GM21515 (cell line): Measurements from ENCODE around the gene ANLN.
"Not testable (repeated sequence)": the region's sequence is repeated elsewhere in the genome, so short reads cannot be mapped to it uniquely, and the experiment has no call there.

Experiments
- ATAC-seq: cut with Tn5 transposase; IDR thresholded peaks from one replicate; pipeline ENCODE4 v1.9.1; 2021; ENCODE audit not compliant: unreplicated experiment

ANLN gene

DNA sequence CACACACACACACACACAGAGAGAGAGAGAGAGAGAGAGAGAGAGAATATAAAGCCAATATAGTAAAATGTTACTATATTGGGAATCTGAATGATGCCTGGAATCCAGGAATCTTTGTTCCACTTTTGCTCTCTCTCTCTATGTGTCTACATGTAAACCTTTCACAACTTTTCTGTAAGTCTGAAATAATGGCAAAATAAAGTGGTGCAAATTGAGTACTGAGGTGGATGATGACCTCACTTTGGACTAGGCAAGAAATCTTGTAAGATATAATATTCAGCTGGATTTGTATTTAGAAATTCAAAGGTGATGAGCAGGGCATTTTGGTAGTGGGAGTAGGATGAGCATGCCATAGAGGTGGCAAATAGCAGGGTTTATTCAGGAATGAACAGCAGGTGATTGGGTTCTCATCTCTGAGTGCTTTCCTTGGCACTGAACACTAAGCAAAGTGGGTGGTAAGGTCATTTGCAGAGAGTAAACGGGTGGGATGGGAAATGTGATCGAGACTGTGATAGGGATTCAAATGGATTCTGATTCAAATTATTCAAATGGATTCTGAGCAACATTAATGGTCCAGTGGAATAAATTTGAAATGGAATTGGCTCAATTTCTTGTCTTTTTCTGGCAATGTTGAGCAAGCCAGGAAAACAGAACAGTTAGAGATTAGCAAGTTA, 9.7 kb upstream of the ANLN start:
- ATAC-seq: no peak

- ATAC-seq: no peak
Measured at GRCh38 chr7:36381056-36381455, 8.6 kb upstream of the ANLN start.

GRCh38 chr7:36383284-36383683, 6.4 kb upstream of the ANLN start:
- not testable (repeated sequence) for ATAC-seq

GRCh38 chr7:36385646-36386045, 4.0 kb upstream of the ANLN start:
- ATAC-seq: not testable (repeated sequence)

DNA sequence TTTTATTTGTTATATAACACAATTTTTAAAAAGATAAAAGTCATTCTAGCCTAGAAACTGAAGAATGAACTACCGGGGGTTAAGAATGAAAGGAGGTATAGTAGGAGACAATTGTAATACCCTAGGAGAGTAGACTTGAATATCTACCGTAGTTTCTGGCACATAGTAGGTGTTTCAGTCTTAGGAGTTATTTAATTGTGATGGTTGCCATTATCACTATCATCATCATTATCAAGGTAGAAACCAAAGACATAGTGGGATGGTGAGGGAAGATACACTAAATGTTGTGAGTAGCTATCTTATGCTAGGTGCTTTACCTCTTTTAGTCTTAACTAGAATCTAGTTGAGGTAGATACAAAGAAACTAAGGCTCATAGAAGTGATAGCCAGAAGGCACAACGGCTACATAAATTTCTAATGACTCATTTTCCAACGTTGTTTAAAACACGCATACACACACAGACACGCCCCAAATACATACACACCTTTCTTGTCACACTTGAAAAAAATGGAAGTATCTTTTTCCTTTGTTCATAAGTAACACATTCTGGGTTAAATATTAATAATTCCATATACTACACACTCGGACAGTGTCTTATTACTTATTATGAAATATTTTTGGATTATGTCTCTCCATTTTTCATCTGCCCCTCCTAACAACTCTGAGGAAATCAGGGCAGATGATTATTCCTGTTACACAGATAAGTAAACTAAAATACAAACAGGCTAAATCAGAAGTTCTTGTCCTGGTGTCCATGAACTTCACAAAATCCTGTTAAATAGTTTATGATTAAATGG, 2.0 kb upstream of the ANLN start:
- ATAC-seq: no peak

DNA sequence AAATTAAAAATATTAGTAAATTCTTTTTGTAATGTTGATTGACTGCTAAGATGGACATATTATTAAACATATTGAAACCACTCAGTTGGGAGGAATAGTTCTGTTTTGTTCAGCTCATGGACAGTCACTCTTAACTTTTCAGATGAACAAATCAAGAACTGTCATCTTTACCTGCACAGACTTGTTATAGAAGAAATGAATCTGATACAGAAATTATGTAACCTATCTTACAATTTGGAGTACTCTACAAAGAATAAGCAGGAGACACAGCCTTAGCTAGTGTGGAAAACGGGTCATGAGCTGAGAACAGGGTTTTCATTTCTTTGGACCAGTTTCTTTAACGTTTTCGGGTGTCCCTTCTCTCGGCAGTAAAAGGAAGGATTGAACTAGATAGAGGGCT, 1.2 kb upstream of the ANLN start:
- ATAC-seq: no peak

- peak; percentile 32 for ATAC-seq
Measured at GRCh38 chr7:36390199-36391090, 783 bp downstream of the ANLN start.

GRCh38 chr7:36391436-36392198, 2.0 kb downstream of the ANLN start:
- peak; percentile 36 for ATAC-seq

GRCh38 chr7:36393826-36394225, 4.2 kb downstream of the ANLN start:
- ATAC-seq: no peak

DNA sequence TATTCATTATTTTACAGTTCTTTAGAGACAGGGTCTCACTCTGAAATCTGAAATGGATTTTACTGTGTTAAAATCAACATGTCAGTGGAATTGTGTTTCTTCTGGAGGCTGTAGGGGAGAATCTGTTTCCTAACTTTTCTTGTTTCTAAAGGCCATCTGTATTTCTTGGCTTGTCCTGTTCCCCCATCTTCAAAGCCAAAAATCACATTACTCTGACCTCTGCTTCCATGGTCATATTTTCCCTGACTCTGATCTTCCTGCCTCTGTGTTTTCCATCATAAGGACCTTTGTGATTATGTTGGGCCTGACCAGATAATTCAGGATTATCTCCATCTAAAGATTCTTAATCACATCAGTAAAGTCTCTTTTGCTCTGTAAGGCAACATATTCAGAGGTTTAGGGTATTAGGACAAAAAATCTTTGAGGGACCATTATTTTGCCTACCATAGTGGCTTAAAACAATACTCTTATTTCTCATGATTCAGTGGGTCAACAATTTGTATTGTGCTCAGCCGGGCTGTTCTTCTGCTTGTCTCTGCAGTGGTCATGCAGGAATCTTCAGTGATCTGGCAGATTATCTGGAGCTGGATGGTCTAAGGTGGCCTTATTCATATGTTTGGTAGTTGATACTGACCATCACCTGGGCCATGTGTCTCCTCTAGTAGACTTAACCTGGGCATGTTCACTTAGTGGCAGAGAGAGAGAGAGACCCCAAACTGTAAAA, 5.7 kb downstream of the ANLN start:
- no peak for ATAC-seq

- no peak for ATAC-seq
Measured at GRCh38 chr7:36396150-36396549, 6.5 kb downstream of the ANLN start.

GRCh38 chr7:36400036-36400435, 10.4 kb downstream of the ANLN start:
- ATAC-seq: no peak

GRCh38 chr7:36400606-36401005, 10.9 kb downstream of the ANLN start:
- ATAC-seq: no peak

DNA sequence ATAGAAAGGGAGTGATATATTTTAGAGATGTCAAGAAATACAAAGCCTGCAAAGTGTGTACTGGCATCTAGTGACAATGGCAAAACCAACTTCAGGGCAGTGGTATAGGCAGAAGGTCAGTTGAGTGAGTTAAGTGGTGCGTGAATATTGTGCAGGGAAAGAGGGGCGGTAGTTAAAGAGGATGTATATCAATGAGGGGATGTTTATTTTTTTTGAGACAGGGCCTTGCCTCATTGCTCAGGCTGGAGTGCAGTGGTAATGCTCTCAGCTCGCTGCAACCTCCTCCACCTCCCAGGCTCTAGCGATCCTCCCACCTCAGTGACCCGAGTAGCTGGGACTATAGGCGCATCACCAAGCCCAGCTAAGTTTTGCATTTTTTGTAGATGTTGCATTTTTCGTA, 13.8 kb downstream of the ANLN start:
- ATAC-seq: no peak

DNA sequence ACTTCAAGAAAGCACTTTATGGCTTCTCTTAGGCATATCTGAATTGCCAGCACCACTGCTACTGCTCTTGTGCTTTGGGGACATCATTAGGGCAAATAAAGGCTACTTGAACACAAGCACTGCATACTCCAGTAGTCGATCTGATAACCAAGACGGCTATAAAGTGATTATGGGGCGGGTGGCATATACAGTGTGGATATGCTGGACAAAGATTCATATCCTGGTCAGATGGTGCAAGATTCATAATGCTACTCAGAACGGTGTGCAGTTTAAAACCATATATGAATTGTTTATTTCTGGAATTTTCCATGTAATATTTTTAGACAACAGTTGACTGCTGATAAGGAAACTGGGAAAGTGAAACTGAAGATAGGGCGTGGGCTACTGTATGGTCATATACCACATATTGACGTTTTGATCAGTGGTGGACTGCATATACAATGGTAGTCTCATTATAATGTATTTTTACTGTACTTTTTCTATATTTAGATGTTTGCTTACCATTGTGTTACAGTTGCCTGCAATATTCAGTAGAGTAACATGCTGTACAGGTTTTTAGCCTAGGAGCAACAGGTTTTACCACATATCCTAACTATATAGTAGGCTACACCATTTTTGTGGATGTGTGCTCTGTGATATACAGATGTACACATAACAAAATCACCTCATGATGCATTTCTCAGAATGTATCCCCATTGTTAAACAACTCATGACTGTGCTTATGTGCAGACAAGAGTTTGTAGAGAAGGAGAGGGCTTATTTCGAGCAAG, 15.2 kb downstream of the ANLN start:
- no peak for ATAC-seq

DNA sequence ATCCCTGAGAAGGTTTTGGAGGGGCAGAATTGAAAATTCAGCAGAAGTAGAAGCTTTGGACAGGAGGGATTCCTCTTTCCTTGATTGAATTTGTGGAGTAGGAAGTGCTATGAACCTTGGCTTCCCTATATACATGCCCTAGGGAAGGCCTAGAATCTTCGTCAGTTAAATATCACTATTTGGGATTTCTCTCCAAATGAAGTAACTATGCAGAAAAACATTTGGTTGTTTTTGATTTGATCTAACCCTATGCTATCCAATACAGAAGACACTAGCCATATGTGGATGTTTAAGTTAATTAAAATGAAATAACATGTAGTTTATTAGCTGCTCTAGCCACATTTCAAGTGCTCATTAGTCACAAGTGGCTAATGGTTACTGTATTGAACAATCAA, 15.7 kb downstream of the ANLN start:
- no peak for ATAC-seq

DNA sequence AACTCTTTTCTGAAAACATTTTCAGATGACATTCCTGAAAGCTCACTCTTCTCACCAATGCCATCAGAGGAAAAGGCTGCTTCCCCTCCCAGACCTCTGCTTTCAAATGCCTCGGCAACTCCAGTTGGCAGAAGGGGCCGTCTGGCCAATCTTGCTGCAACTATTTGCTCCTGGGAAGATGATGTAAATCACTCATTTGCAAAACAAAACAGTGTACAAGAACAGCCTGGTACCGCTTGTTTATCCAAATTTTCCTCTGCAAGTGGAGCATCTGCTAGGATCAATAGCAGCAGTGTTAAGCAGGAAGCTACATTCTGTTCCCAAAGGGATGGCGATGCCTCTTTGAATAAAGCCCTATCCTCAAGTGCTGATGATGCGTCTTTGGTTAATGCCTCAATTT, 16.5 kb downstream of the ANLN start:
- ATAC-seq: no peak

DNA sequence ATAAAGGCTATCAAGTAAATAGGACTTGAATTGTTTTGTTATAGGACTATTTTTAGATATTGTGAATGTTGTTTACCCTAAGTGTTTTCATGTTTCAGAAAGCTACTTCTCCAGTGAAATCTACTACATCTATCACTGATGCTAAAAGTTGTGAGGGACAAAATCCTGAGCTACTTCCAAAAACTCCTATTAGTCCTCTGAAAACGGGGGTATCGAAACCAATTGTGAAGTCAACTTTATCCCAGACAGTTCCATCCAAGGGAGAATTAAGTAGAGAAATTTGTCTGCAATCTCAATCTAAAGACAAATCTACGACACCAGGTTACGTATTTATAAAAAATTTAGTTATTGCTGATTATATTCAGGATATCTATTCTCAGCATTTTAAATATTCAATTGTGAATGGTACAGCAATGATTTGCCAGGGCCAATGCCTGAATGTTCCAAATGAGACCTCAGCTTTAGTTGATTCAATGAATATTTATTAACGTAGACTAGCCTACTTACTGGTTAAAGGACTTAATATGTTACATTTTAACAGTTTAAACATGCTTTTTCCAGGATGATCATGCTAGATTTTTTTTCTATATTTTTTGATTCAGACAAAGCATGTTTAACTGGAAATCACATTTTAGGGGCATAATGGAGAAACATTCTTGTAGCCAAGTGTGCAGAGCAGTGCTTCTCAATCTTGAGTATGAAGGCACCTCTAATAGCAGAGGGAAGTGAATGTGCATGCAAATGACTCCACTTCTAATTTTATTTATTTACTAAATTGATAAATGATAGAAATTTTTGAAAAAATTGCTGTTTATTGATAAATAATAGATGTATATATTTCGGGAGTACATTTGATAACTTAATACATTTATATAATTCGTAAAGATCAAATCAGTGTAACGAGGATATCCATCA, 18.2 kb downstream of the ANLN start:
- no peak for ATAC-seq
